ENCODE results near the gene THSD4.

- no peak for TF ChIP-seq CTCF (IDR thresholded peaks at IDR 0.05; ENCODE audit: control extremely low read depth in 1 of 3, insufficient read depth in 1 of 3, low read depth in 1 of 3, low read length in 3 of 3)
- no peak for TF ChIP-seq GABPA (IDR thresholded peaks at IDR 0.05; ENCODE audit: borderline replicate concordance, insufficient read depth, low read length)
- TF ChIP-seq TCF12 (IDR thresholded peaks at IDR 0.05; ENCODE audit: low read depth, low read length): no peak
- TF ChIP-seq CREB1 (IDR thresholded peaks at IDR 0.05): no peak
- no peak for TF ChIP-seq CHD2 (IDR thresholded peaks at IDR 0.05; ENCODE audit: low read length)
- no peak for TF ChIP-seq NRF1 (IDR thresholded peaks at IDR 0.05; ENCODE audit: low read depth, low read length)
- TF ChIP-seq PHF8 (conservative IDR thresholded peaks at IDR 0.05; ENCODE audit: low read depth, low read length): no peak
- TF ChIP-seq, protein P1, sequence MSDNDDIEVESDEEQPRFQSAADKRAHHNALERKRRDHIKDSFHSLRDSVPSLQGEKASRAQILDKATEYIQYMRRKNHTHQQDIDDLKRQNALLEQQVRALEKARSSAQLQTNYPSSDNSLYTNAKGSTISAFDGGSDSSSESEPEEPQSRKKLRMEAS (IDR thresholded peaks at IDR 0.05): no peak
- no peak for TF ChIP-seq TAF1 (IDR thresholded peaks at IDR 0.05; ENCODE audit: low read depth, low read length)
- no peak for TF ChIP-seq MAFK (IDR thresholded peaks at IDR 0.05; ENCODE audit: low read depth, low read length)
These were observed 31.9 kb upstream of the THSD4 start for GRCh38 chr15:71083349-71083748.

Data from H1 (cell line).